Subcutaneous abdominal adipose tissue (tissue), 5 donors: ENCODE results near the gene DNAJC13.
"Not testable (repeated sequence)": the region's sequence is repeated elsewhere in the genome, so short reads cannot be mapped to it uniquely, and the experiment has no call there.

Experiments used
- H3K27ac ChIP-seq: one replicate; pipeline ENCODE4 v1.7.0; 2013; ENCODE audit warnings: low read depth, mild to moderate bottlenecking, inconsistent platforms, low read length, moderate library complexity
- H3K27me3 ChIP-seq, 5 donors: one replicate each; pipeline ENCODE4 v1.7.0; 2013; ENCODE audit warnings: low read length in 5 of 5, inconsistent platforms in 1 of 5; ENCODE audit not compliant: control insufficient read depth in 5 of 5, insufficient read depth in 4 of 5
- H3K36me3 ChIP-seq, 5 donors: one replicate each; pipeline ENCODE4 v1.7.0; 2013; ENCODE audit warnings: low read length in 5 of 5; ENCODE audit not compliant: control insufficient read depth in 5 of 5, insufficient read depth in 5 of 5
- H3K4me1 ChIP-seq, 5 donors: one replicate each; pipeline ENCODE4 v1.7.0; 2013; ENCODE audit warnings: low read length in 5 of 5, mild to moderate bottlenecking in 3 of 5, moderate library complexity in 1 of 5; ENCODE audit not compliant: control insufficient read depth in 5 of 5, insufficient read depth in 5 of 5
- H3K4me3 ChIP-seq, 5 donors: one replicate each; pipeline ENCODE4 v1.7.0; 2013; ENCODE audit warnings: low read length in 5 of 5, low read depth in 1 of 5
- H3K9ac ChIP-seq, 5 donors: one replicate each; pipeline ENCODE4 v1.7.0; 2013; ENCODE audit warnings: low read length in 5 of 5, mild to moderate bottlenecking in 4 of 5, moderate library complexity in 3 of 5
- H3K9me3 ChIP-seq, 5 donors: one replicate each; pipeline ENCODE4 v1.7.0; 2013; ENCODE audit warnings: low read length in 5 of 5; ENCODE audit not compliant: control insufficient read depth in 5 of 5
- donor health status: healthy.
- donor health status: healthy.
- donor health status: healthy.
- donor health status: healthy.
- donor health status: healthy.

DNAJC13 gene, protein sequence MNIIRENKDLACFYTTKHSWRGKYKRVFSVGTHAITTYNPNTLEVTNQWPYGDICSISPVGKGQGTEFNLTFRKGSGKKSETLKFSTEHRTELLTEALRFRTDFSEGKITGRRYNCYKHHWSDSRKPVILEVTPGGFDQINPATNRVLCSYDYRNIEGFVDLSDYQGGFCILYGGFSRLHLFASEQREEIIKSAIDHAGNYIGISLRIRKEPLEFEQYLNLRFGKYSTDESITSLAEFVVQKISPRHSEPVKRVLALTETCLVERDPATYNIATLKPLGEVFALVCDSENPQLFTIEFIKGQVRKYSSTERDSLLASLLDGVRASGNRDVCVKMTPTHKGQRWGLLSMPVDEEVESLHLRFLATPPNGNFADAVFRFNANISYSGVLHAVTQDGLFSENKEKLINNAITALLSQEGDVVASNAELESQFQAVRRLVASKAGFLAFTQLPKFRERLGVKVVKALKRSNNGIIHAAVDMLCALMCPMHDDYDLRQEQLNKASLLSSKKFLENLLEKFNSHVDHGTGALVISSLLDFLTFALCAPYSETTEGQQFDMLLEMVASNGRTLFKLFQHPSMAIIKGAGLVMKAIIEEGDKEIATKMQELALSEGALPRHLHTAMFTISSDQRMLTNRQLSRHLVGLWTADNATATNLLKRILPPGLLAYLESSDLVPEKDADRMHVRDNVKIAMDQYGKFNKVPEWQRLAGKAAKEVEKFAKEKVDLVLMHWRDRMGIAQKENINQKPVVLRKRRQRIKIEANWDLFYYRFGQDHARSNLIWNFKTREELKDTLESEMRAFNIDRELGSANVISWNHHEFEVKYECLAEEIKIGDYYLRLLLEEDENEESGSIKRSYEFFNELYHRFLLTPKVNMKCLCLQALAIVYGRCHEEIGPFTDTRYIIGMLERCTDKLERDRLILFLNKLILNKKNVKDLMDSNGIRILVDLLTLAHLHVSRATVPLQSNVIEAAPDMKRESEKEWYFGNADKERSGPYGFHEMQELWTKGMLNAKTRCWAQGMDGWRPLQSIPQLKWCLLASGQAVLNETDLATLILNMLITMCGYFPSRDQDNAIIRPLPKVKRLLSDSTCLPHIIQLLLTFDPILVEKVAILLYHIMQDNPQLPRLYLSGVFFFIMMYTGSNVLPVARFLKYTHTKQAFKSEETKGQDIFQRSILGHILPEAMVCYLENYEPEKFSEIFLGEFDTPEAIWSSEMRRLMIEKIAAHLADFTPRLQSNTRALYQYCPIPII (N-terminal part only)

DNA sequence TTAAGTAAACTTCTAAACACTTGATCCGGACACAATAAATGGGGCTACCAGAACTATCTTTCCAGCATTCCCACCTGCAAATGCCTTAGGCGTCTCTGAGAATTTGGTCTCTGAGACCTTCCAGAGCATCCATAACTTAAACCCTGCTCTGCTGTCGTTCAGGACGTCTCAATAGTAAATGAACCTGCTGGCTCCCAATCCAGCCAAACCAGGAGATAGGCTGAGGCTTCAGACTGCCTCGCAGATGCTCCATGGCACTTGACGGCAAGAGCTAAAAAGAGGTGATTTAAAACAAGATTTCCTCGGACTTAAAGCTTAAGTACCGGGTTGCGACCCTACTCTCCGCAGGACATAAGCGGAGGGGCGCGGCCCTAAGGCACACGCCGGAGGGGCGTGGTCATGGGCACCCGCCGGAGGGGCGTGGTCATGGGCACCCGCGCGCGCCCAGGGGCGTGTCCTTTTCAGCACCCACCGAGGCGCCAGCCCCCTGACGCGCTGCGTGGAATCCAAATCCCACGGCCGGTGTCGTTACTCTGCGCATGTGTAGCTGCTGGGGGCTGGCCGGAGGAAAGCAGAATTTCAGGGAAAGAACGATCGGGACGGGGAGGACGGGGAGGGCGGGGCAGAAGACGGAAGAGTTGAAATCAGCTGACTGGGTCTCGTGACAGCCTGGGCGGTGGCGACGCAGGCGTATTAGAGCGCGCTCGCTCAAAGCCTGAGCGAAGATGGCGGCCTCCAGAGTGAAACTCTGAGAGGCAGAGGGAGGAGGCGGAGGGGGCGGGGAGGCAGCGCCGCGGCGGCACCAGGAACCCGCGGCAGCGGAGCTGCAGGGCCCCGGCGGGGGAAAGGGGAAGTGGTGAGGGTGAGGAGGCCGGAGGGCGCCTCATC is at the start of gene DNAJC13:
TSS of gene DNAJC13 (plus strand) at position 696 of the 888 bp plus-strand sequence. CDS start 17,049 bp downstream, outside the sequence.
- Histone ChIP-seq H3K4me3 (peak within 1 kb of the TSS; percentile 96 to 100 (median 98)), H3K9me3 (no peaks in the 10 kb centered on the region), H3K4me1 (peaks cover 0 to 31% (median 24%) of the 10 kb centered on the region in 5 donors), H3K27me3 (no peaks in the 10 kb centered on the region), H3K9ac (peak within 1 kb of the TSS; percentile 95 to 99 (median 98)), H3K36me3 (peaks cover 0 to 2% (median 0%) of the 10 kb centered on the region in 5 donors), H3K27ac (peak within 1 kb of the TSS; percentile 84)

DNA sequence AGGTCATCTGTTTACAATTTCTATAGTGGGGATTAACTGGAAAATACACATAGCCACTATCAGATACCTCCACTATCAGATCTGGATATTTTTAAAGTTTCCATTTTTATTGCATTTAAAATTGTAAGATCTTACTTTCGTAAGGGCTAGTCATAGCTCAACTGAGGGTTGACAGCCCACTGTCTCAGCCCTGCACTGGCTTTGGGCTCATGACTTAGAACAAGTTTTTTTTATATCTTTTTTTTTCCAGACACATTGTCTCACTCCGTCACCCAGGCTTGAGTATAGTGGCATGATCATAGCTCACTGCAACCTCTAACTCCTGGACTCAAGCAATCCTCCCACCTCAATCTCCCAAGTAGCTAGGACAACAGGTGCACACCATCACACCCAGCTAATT is 48.8 kb upstream of the DNAJC13 start:
- Histone ChIP-seq H3K36me3 (no peaks in the 10 kb centered on the region), H3K9ac (no peak overlapping the region), H3K4me1 (no peaks in the 10 kb centered on the region), H3K27me3 (no peaks in the 10 kb centered on the region), H3K4me3 (no peak overlapping the region), H3K27ac (no peak overlapping the region), H3K9me3 (no peaks in the 10 kb centered on the region)

DNA sequence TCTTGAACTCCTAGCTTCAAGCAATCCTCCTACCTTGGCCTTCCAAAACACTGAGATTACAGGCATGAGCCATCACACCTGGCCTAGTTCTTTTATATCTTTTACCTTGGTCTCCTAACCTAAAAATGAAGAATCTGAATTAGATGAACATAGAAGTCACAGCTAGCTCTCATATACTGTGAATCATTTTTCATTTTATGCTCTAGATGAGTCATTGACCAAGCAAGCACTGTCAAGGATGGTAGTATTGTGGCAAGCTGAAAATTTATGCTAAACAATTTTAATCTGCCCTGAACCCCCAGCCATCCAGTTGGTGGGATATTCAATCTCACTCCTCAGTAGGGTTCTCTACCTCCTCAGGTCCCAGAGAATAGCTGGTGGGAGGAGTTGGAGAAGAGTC is 48.3 kb upstream of the DNAJC13 start:
- H3K27me3 ChIP-seq = no peaks in the 10 kb centered on the region
- no peaks in the 10 kb centered on the region for H3K9me3 ChIP-seq
- no peak overlapping the region for H3K9ac ChIP-seq
- no peak overlapping the region for H3K4me3 ChIP-seq
- H3K27ac ChIP-seq = no peak overlapping the region
- no peaks in the 10 kb centered on the region for H3K36me3 ChIP-seq
- H3K4me1 ChIP-seq = no peaks in the 10 kb centered on the region

DNA sequence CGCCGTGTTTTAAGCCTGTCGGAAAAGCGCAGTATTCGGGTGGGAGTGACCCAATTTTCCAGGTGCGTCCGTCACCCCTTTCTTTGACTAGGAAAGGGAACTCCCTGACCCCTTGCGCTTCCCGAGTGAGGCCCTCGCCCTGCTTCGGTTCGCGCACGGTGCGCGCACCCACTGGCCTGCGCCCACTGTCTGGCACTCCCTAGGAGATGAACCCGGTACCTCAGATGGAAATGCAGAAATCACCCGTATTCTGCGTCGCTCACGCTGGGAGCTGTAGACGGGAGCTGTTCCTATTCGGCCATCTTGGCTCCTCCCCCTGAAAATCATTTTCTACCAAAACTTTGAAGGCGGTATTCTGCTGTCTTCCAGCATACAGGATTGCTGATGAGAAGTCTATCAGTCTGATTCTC is 40.4 kb upstream of the DNAJC13 start:
- H3K4me3 ChIP-seq, H3K4me1 ChIP-seq: not testable (repeated sequence)

DNA sequence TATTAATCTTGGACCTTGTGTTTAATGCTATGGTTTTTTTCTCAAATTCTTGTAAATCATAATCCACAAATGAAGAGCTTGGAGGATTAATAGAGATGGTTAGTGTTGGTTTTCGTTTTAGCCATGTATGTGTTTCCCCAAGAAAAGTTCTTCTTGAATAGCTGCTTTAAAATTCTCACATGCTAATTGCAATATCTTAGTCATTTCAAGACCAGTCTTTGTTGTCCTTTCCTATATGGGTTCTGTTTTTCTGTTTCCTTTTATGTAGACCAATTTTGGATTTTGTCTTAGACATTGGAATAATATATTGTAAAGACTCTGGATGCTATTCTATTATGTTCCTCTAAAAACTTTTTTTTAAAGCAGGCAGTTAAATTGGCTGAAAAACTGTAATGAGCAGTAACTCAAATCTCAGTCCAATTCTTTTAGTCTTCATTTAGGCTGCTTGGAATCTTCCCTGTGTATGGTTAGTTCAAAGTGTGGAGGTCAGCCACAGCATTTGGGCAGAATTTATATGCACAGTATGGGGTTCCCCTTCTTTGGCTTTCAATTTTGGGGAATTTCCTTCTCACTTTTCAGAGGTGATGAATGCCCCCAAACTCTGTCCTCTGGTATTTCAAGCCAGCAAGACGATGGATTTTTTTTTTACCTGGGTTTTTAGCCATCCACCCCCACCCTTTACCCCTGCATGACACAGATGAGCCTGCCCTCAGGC is 39.1 kb upstream of the DNAJC13 start:
- Histone ChIP-seq H3K9ac (no peak overlapping the region), H3K27me3 (peaks cover 0 to 2% (median 0%) of the 10 kb centered on the region in 5 donors), H3K9me3 (no peaks in the 10 kb centered on the region), H3K27ac (no peak overlapping the region), H3K4me1 (no peaks in the 10 kb centered on the region), H3K4me3 (no peak overlapping the region), H3K36me3 (no peaks in the 10 kb centered on the region)

More for the DNA sequence above, 40.4 kb upstream of the DNAJC13 start:
- H3K9ac ChIP-seq, H3K27ac ChIP-seq, H3K27me3 ChIP-seq, H3K36me3 ChIP-seq, H3K9me3 ChIP-seq: not testable (repeated sequence)

DNA sequence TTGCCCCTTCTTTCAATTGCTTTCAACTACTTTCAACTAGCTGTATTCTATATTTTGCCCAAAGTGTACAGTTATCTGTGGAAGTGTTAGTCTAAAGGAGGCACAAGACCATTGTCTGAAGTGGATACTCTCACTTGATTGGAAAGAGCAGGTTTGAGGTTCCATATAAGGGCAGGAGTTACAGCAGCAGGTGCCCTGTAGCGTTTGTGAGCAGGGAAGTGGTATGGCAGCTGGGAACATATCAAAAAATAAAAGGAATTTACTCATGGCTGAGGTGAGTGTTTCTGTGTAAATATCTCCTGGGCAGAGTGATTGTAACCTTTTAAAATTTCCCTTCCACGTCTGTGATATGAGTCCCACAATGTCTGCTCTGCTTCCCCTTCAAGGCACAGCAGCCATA is 38.5 kb upstream of the DNAJC13 start:
- Histone ChIP-seq H3K27me3 (peaks cover 0 to 2% (median 0%) of the 10 kb centered on the region in 5 donors), H3K4me1 (no peaks in the 10 kb centered on the region), H3K9ac (no peak overlapping the region), H3K36me3 (no peaks in the 10 kb centered on the region), H3K4me3 (no peak overlapping the region), H3K9me3 (no peaks in the 10 kb centered on the region), H3K27ac (no peak overlapping the region)

DNA sequence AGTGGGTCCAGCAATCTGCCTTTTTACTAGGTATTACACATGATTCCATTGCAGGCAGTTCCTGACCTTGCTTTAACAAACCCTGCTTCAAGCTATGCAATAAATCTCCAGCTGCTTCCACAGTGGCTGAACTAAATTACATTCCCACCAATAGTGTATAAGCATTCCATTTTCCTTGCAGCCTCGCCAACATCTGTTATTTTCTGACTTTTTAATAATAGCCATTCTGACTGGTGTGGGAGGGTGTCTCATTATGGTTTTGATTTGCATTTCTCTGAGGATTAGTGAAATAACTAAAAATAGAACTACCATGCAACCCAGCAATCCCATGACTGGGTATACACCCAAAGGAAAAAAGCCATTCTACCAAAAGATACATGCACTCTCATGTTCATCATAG is 36.4 kb upstream of the DNAJC13 start:
- Histone ChIP-seq H3K4me3 (no peak overlapping the region), H3K4me1 (no peaks in the 10 kb centered on the region), H3K27ac (no peak overlapping the region), H3K27me3 (peaks cover 0 to 2% (median 0%) of the 10 kb centered on the region in 5 donors), H3K36me3 (no peaks in the 10 kb centered on the region), H3K9ac (no peak overlapping the region), H3K9me3 (no peaks in the 10 kb centered on the region)

- no peak overlapping the region for H3K9ac ChIP-seq
- no peak overlapping the region for H3K27ac ChIP-seq
- H3K4me1 ChIP-seq = no peaks in the 10 kb centered on the region
- H3K27me3 ChIP-seq = peaks cover 0 to 2% (median 0%) of the 10 kb centered on the region in 5 donors
- no peaks in the 10 kb centered on the region for H3K9me3 ChIP-seq
- no peaks in the 10 kb centered on the region for H3K36me3 ChIP-seq
- H3K4me3 ChIP-seq = no peak overlapping the region
Observed at GRCh38 chr3:132381348-132381944, 35.9 kb upstream of the DNAJC13 start.
